ENCODE results near the gene FOXP1. TPM values are rescaled to one million over a fixed set of nuclear protein-coding genes. Genes with fewer than 3 reads are reported as not detected.

FOXP1 gene
- total RNA-seq, 4 donors from 2014 or later = 181 to 225 (median 205) TPM

GRCh38 chr3:71132995-71133730, 450.4 kb downstream of the FOXP1 start:
- intact Hi-C loops (cut with DNase I) = loop anchor here (5.0 kb wide), 1 partner anchor 109 kb away; no protein-coding TSS in a partner anchor
- 81% methylated on average over 8 of the region's 8 CpGs for WGBS
- Histone ChIP-seq H3K4me1 (peaks cover 40 to 77% (median 72%) of the 10 kb centered on the region in 4 donors), H3K9me3 (no peaks in the 10 kb centered on the region), H3K36me3 (no peaks in the 10 kb centered on the region), H3K27ac (replicated peaks in 1 of 4) (peak overlapping the region; percentile 80 to 91 (median 82)), H3K4me3 (no peak overlapping the region), H3K27me3 (no peaks in the 10 kb centered on the region)
- no peak for TF ChIP-seq POLR2AphosphoS5 (IDR thresholded peaks at IDR 0.05)
- TF ChIP-seq, protein P1, sequence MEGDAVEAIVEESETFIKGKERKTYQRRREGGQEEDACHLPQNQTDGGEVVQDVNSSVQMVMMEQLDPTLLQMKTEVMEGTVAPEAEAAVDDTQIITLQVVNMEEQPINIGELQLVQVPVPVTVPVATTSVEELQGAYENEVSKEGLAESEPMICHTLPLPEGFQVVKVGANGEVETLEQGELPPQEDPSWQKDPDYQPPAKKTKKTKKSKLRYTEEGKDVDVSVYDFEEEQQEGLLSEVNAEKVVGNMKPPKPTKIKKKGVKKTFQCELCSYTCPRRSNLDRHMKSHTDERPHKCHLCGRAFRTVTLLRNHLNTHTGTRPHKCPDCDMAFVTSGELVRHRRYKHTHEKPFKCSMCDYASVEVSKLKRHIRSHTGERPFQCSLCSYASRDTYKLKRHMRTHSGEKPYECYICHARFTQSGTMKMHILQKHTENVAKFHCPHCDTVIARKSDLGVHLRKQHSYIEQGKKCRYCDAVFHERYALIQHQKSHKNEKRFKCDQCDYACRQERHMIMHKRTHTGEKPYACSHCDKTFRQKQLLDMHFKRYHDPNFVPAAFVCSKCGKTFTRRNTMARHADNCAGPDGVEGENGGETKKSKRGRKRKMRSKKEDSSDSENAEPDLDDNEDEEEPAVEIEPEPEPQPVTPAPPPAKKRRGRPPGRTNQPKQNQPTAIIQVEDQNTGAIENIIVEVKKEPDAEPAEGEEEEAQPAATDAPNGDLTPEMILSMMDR (IDR thresholded peaks at IDR 0.05) = no peak
- no peak for TF ChIP-seq POLR2A (IDR thresholded peaks at IDR 0.05; ENCODE audit: low read depth)
- DNase-seq (ENCODE audit: extremely low spot score) = no peak

DNA sequence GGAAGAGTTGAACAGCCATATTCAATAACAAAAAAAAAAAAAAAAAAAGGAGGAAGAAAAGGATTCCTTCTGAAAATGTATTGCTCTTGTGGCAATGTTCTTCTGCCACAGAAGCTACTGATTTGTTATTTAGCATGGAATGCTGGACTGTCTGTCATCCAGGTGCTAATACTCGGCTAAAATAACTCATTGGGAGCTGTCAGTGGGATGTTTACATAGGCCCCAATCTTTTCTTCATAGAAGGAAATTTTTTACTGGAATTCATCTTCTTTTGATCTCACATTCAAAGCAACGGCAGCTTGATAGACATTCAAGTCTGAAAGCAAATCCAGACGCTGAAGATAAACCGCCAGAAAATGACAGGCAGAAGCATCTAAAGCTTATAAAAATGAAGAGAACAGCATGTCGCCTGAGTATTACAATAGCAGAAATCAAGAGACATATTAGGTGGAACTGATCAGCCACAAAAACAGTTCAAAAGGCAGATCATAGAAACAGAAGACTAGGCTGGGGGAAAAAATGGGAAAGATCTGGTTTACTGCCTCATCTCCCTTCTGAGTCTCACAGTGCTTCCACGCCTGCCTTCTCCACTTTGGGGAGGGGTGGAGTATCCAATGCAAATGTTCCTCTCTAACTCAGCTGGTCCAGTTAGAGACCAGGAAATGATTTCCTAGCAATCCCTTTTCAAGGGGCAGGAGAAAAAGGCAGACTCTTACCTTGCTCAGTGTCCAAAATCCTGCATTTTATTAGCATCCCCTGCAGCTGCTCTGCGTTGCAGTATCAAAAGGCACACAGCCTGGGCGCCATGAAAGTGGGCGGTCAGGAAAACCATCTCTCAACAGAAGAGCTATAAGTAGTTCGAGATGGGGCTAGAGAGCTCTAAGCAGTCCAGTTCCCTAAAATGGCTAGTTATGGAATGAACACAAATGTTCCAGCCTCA, 451.9 kb downstream of the FOXP1 start:
- no peak for DNase-seq (ENCODE audit: extremely low spot score)
- H3K4me1 ChIP-seq = peaks cover 51 to 78% (median 76%) of the 10 kb centered on the region in 4 donors
- WGBS = 43% methylated on average over 10 of the region's 10 CpGs
- TF ChIP-seq EP300 (IDR thresholded peaks at IDR 0.05) (no peak), POLR2AphosphoS5 (IDR thresholded peaks at IDR 0.05) (peak; percentile 51 to 82)
- peak overlapping the region; percentile 80 to 91 (median 82) for H3K27ac ChIP-seq (replicated peaks in 1 of 4)
- H3K27me3 ChIP-seq = no peaks in the 10 kb centered on the region
- no peaks in the 10 kb centered on the region for H3K36me3 ChIP-seq
- intact Hi-C loops (cut with DNase I) = loop anchor here (5.0 kb wide), 1 partner anchor 111 kb away; no protein-coding TSS in a partner anchor
- no peaks in the 10 kb centered on the region for H3K9me3 ChIP-seq
- peak overlapping the region; percentile 44 to 60 (median 57) for H3K4me3 ChIP-seq

DNA sequence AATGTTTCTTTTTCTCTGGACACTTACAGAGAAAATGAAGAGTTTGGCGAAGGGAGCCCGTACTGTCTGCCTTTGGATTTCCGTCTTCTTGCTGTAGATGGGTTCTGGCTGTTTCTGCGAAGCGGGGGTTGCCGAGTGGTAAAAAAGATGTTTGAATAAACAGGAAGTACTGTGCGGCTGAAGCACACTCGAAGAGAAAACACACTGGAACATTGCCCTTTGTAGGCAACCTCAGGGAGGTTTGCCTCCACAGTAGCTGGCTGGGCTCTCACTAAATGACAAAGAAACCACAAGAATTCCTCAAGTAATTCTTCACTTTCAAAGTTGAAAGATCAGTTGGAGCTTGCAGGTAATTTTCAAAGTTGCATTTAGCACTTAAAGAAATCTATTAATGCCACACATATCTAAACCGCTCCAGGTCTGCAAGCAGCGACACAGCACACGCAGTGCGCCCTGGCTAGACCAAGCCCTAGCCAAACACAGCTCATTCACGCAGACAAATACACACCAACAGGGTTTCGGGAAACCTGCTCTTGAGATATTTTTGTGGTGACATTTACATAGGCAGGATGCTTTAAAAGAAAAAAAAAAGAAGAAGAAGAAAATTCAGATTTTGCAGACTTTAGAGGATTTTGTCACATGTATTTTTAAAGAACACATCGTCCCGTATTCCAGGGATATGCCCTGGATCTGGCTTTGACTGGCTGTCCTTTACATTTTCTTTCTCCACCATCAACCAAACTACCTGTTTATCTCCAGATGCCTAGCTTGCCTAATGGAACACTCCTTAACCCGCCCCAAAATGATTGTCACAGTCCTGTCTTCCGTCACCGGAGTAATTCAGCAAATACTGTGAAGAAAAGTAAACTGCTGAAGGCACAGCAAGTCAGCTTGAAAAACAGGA, 452.8 kb downstream of the FOXP1 start:
- intact Hi-C loops (cut with DNase I) = loop anchor here (5.0 kb wide), 1 partner anchor 112 kb away; no protein-coding TSS in a partner anchor
- TF ChIP-seq POLR2A (IDR thresholded peaks at IDR 0.05; ENCODE audit: low read depth) = no peak
- TF ChIP-seq POLR2AphosphoS5 (IDR thresholded peaks at IDR 0.05) = peak; percentile 77 to 84
- TF ChIP-seq, protein P1 (IDR thresholded peaks at IDR 0.05) = no peak
- TF ChIP-seq EP300 (IDR thresholded peaks at IDR 0.05) = no peak
- H3K27me3 ChIP-seq = no peaks in the 10 kb centered on the region
- H3K36me3 ChIP-seq = no peaks in the 10 kb centered on the region
- peak overlapping the region; percentile 44 to 60 (median 57) for H3K4me3 ChIP-seq
- 9% methylated on average over 19 of the region's 19 CpGs for WGBS
- peak overlapping the region; percentile 80 to 91 (median 82) for H3K27ac ChIP-seq (replicated peaks in 1 of 4)
- peaks cover 55 to 78% (median 74%) of the 10 kb centered on the region in 4 donors for H3K4me1 ChIP-seq
- no peaks in the 10 kb centered on the region for H3K9me3 ChIP-seq
- peak; percentile 94 for DNase-seq (ENCODE audit: extremely low spot score)

- no peak for DNase-seq (ENCODE audit: extremely low spot score)
- TF ChIP-seq, protein P1 (IDR thresholded peaks at IDR 0.05) = peak in 1 of 3 experiments; percentile 4
- TF ChIP-seq POLR2AphosphoS5 (IDR thresholded peaks at IDR 0.05) (peak; percentile 31 to 61), EP300 (IDR thresholded peaks at IDR 0.05) (no peak)
- Histone ChIP-seq H3K27me3 (no peaks in the 10 kb centered on the region), H3K36me3 (no peaks in the 10 kb centered on the region), H3K9me3 (no peaks in the 10 kb centered on the region), H3K4me1 (peaks cover 46 to 75% (median 71%) of the 10 kb centered on the region in 4 donors), H3K4me3 (peak overlapping the region; percentile 44 to 60 (median 57)), H3K27ac (replicated peaks in 1 of 4) (peak overlapping the region; percentile 80 to 91 (median 82))
- intact Hi-C loops (cut with DNase I) = loop anchor here (2.0 to 10.0 kb wide), 4 partner anchors 65 to 452 kb away; partner anchors contain the start of gene FOXP1
- WGBS = 4% methylated on average over 13 of the region's 13 CpGs
Measured at GRCh38 chr3:71129611-71130431, 453.7 kb downstream of the FOXP1 start.

Measured in esophagus muscularis mucosa (tissue), 4 donors.